Dendritic cell treated with granulocyte-macrophage colony-stimulating factor and Interleukin-4, amounts not matched to agents 40 ng/mL and 50 ng/mL, for 4 days (primary cell): ENCODE results near the gene STPG1.
A peak's percentile ranks its signal among the peaks of the same experiment; 100 is the strongest.

Source experiments
- H3K27ac Mint-ChIP-seq: one replicate; pipeline ENCODE4 v1.8.0; 2022; ENCODE audit warnings: mild to moderate bottlenecking, mixed read lengths
- H3K27me3 Mint-ChIP-seq: one replicate; pipeline ENCODE4 v1.8.0; 2022; ENCODE audit warnings: mild to moderate bottlenecking, mixed read lengths
- H3K36me3 Mint-ChIP-seq: one replicate; pipeline ENCODE4 v1.8.0; 2022; ENCODE audit warnings: low read depth, mixed read lengths
- H3K4me1 Mint-ChIP-seq: one replicate; pipeline ENCODE4 v1.8.0; 2022; ENCODE audit warnings: low read depth, mixed read lengths
- H3K4me3 Mint-ChIP-seq: one replicate; pipeline ENCODE4 v1.8.0; 2022; ENCODE audit warnings: mild to moderate bottlenecking, moderate library complexity, mixed read lengths
- H3K9me3 Mint-ChIP-seq: one replicate; pipeline ENCODE4 v1.8.0; 2022; ENCODE audit warnings: mixed read lengths
- intact Hi-C: fragments of 100-400 bp; cut with micrococcal nuclease; formaldehyde crosslinking; loops from one replicate; pipeline ENCODE4 v1.15.0; 2022

The STPG1 gene

GRCh38 chr1:24420547-24420946, 7.0 kb upstream of the STPG1 start:
- H3K9me3 Mint-ChIP-seq = no peaks in the 10 kb centered on the region
- no peaks in the 10 kb centered on the region for H3K27me3 Mint-ChIP-seq
- no peak overlapping the region for H3K27ac Mint-ChIP-seq
- peaks cover 45% of the 10 kb centered on the region for H3K36me3 Mint-ChIP-seq
- no peak overlapping the region for H3K4me3 Mint-ChIP-seq
- H3K4me1 Mint-ChIP-seq = peaks cover 40% of the 10 kb centered on the region
- intact Hi-C loops = no loop called here

DNA sequence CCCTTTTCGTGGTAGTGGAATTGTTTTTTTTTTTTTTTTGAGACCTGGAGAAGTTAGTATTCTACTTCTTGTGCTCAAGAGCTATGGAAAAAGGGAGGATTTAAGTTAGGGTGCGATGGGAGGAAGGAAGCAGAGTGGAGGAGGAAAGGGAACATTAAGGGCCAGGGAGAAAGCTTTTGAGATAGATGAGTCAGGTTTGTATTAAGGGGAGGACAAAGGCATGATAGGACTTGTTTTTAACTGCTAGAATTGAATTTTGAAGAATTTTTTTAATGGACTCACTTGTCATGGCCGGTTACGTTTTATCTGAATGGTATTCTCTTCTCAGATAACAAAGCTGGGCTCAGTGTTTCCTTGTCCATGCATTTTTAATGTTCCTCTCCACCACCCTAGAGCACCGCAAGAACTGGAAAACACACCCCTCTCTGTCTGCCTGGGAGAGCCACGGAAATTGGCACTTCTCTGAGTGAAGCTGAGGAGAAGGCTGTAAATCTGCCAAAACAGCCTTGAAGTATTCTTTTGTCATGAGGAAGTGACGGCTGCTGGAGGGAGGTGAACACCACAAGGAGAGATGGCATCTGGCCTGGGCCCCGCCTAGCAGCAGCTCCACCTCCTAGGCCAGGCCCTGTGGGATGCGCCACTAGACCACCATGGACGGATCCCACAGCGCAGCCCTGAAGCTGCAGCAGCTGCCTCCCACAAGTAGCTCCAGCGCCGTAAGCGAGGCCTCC, 5.5 kb upstream of the STPG1 start:
- H3K27me3 Mint-ChIP-seq = no peaks in the 10 kb centered on the region
- H3K27ac Mint-ChIP-seq = peak overlapping the region; percentile 81
- intact Hi-C loops = loop anchor here (5.0 kb wide), 3 partner anchors 88 to 223 kb away; partner anchors contain the start of gene SRRM1
- no peak overlapping the region for H3K4me3 Mint-ChIP-seq
- H3K4me1 Mint-ChIP-seq = peaks cover 50% of the 10 kb centered on the region
- H3K9me3 Mint-ChIP-seq = no peaks in the 10 kb centered on the region
- H3K36me3 Mint-ChIP-seq = peaks cover 41% of the 10 kb centered on the region

GRCh38 chr1:24417681-24418080, 4.1 kb upstream of the STPG1 start:
- intact Hi-C loops = loop anchor here (5.0 kb wide), 3 partner anchors 90 to 225 kb away; partner anchors contain the start of gene SRRM1
- Mint-ChIP-seq H3K9me3 (no peaks in the 10 kb centered on the region), H3K36me3 (peaks cover 39% of the 10 kb centered on the region), H3K4me3 (no peak overlapping the region), H3K27me3 (no peaks in the 10 kb centered on the region), H3K4me1 (peaks cover 58% of the 10 kb centered on the region), H3K27ac (no peak overlapping the region)

GRCh38 chr1:24416666-24417391, 3.2 kb upstream of the STPG1 start:
- Mint-ChIP-seq H3K27me3 (no peaks in the 10 kb centered on the region), H3K36me3 (peaks cover 30% of the 10 kb centered on the region), H3K9me3 (no peaks in the 10 kb centered on the region), H3K4me1 (peaks cover 65% of the 10 kb centered on the region), H3K4me3 (peak overlapping the region; percentile 94), H3K27ac (peak overlapping the region; percentile 79)
- intact Hi-C loops = loop anchor here (5.0 kb wide), 3 partner anchors 90 to 225 kb away; partner anchors contain the start of gene SRRM1

DNA sequence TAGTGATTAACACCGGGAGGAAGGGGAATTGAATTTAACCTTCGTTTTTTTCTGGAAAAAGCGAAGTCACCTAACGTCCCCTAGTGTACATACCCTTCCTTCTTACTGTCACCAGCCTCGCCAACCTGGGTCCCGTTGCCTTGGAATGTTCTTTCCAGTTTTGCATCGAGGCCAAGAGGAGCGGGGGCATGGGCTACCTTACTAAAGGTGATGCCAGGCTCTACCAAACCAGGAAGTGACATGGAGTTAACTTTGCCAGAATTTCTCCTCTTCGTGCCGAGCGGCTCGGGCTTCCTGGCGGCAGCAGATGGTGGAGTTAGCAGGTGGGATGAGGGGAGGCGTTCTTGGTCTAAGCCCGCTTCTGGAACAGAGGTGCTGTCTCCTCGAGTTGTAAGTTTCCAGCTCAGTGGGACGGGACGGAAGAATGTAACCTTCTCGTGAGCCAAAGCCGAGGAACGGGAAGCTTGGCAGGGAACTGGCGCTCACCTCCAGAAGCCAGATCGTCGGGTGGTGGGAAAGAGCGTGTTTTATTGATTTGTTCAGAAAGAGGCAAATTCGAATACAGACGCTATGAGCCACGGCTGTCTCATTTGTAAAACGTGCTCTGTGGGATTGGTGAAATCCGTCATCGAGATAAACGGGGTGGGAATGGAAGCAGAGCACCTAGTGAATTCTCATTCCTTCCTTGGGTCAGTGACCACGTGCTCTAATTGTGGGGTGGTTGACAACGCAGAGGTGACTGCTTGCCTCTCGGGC, 2.5 kb upstream of the STPG1 start:
- Mint-ChIP-seq H3K9me3 (no peaks in the 10 kb centered on the region), H3K4me3 (peak overlapping the region; percentile 94), H3K27ac (peak overlapping the region; percentile 79), H3K27me3 (no peaks in the 10 kb centered on the region), H3K36me3 (peaks cover 24% of the 10 kb centered on the region), H3K4me1 (peaks cover 69% of the 10 kb centered on the region)
- intact Hi-C loops = loop anchor here (5.0 kb wide), 3 partner anchors 91 to 226 kb away; partner anchors contain the start of gene SRRM1

- intact Hi-C loops = loop anchor here (5.0 kb wide), 3 partner anchors 92 to 227 kb away; partner anchors contain the start of gene SRRM1
- Mint-ChIP-seq H3K36me3 (peaks cover 21% of the 10 kb centered on the region), H3K4me1 (peaks cover 69% of the 10 kb centered on the region), H3K27ac (peak within 1 kb of the TSS; percentile 79), H3K27me3 (no peaks in the 10 kb centered on the region), H3K4me3 (peak within 1 kb of the TSS; percentile 94), H3K9me3 (no peaks in the 10 kb centered on the region)
These were observed 1.8 kb upstream of the STPG1 start, which contains the start of gene NIPAL3 for GRCh38 chr1:24415334-24415909. NIPAL3 (plus strand) TSS chr1:24415802; CDS start chr1:24419548, 3,746 bp downstream.

DNA sequence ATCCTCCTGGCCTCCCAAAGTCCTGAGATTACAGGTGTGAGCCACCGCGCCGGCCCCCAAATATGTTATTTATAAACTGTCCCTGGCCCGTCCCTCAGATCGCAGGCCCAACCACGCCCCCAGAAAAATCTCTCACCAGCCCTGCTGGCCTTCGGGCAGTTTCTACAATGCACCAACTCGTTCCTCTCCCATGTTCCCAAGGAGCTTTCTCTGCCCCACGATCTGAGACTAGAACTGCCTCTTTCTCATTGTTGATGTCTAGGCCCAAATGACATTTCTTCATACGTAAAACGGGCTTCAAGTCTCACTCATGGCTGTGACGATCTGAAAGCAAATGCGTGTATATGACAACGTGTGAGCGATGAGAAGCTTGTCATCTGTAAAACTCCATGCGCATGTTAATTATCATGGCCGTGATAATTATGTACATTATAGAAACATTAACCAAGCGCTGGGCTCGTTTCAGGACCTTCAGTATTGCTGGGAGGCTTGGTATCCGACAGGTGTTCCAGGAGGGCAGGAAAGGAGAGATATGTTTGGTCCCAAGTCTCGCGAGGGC, 1.3 kb upstream of the STPG1 start:
- Mint-ChIP-seq H3K36me3 (peaks cover 18% of the 10 kb centered on the region), H3K4me1 (peaks cover 67% of the 10 kb centered on the region), H3K9me3 (no peaks in the 10 kb centered on the region)

GRCh38 chr1:24412408-24412807, 1.2 kb downstream of the STPG1 start:
- intact Hi-C loops = no loop called here
- no peaks in the 10 kb centered on the region for H3K27me3 Mint-ChIP-seq
- H3K4me1 Mint-ChIP-seq = peaks cover 45% of the 10 kb centered on the region
- H3K36me3 Mint-ChIP-seq = peaks cover 11% of the 10 kb centered on the region
- H3K9me3 Mint-ChIP-seq = no peaks in the 10 kb centered on the region
- no peak overlapping the region for H3K27ac Mint-ChIP-seq
- H3K4me3 Mint-ChIP-seq = no peak overlapping the region

More for the DNA sequence above, 1.3 kb upstream of the STPG1 start:
- Mint-ChIP-seq H3K4me3 (peak overlapping the region; percentile 94), H3K27me3 (no peaks in the 10 kb centered on the region), H3K27ac (peak overlapping the region; percentile 79)
- intact Hi-C loops = loop anchor here (5.0 kb wide), 3 partner anchors 92 to 227 kb away; partner anchors contain the start of gene SRRM1

DNA sequence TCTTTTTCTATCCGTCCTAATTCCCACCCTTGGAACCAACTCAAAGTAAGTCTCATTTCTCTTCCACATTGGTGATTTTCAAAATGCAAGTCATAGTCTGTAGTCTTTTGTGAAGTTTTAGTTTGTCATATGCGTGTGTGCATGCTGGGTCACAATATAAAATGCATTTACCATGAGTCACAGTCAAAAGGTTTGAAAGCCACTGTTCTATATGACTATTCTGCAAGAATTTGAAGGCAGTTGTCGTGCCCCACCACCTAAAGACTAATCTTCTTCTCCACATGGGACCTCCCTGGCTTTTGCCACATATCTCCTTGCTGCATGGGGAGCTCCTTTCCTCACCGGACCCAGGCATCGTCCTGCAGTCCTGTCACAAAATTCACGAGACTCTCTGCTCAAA, 1.6 kb downstream of the STPG1 start:
- peaks cover 42% of the 10 kb centered on the region for H3K4me1 Mint-ChIP-seq
- peak overlapping the region; percentile 12 for H3K27ac Mint-ChIP-seq
- no peak overlapping the region for H3K4me3 Mint-ChIP-seq
- H3K9me3 Mint-ChIP-seq = no peaks in the 10 kb centered on the region
- intact Hi-C loops = no loop called here
- peaks cover 11% of the 10 kb centered on the region for H3K36me3 Mint-ChIP-seq
- H3K27me3 Mint-ChIP-seq = no peaks in the 10 kb centered on the region

DNA sequence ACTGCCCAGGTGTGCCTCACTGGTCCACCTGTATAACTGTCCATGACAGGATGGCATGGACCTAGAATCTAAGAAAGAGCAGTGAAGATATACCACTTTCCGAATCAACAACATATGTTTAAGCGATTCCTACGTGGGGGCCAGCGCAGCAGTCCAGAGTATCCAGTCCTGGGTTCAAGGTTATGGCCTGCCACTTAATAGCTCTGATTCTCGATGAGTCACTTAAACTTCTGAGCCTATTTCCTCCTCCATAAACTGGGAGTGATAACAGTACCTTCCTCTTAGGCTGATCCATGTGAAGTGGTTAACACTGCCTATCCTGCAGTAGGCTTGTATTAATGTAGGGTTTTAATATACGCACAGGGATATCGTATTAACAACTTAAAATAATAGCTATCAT, 2.8 kb downstream of the STPG1 start:
- H3K4me3 Mint-ChIP-seq = no peak overlapping the region
- H3K27me3 Mint-ChIP-seq = no peaks in the 10 kb centered on the region
- peaks cover 7% of the 10 kb centered on the region for H3K36me3 Mint-ChIP-seq
- intact Hi-C loops = no loop called here
- H3K27ac Mint-ChIP-seq = no peak overlapping the region
- peaks cover 30% of the 10 kb centered on the region for H3K4me1 Mint-ChIP-seq
- no peaks in the 10 kb centered on the region for H3K9me3 Mint-ChIP-seq

- peaks cover 6% of the 10 kb centered on the region for H3K36me3 Mint-ChIP-seq
These were observed 4.0 kb downstream of the STPG1 start for GRCh38 chr1:24409535-24409934.

DNA sequence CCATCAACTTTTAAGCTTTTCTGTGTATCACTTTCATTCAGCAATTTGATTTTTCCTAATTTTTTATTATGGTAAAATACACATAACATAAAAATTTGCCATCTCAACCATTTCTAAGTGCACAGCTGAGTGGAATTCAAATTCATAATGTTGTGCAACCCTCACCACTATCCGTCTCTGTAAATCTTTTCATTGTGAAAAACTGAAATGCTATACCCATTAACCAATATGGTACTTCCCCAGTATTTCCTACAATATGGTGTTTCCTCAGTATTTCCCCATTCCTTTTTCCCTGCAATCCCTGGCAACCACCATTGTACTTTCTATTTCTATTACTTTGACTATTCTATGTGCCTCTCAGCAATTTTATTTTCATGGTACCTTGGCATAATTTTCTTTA, 6.8 kb downstream of the STPG1 start:
- Mint-ChIP-seq H3K27me3 (no peaks in the 10 kb centered on the region), H3K4me3 (no peak overlapping the region), H3K36me3 (no peaks in the 10 kb centered on the region), H3K27ac (no peak overlapping the region), H3K4me1 (peaks cover 4% of the 10 kb centered on the region), H3K9me3 (no peaks in the 10 kb centered on the region)
- intact Hi-C loops = no loop called here

More at GRCh38 chr1:24409535-24409934, 4.0 kb downstream of the STPG1 start:
- Mint-ChIP-seq H3K27ac (no peak overlapping the region), H3K27me3 (no peaks in the 10 kb centered on the region), H3K4me1 (peaks cover 20% of the 10 kb centered on the region), H3K4me3 (no peak overlapping the region), H3K9me3 (no peaks in the 10 kb centered on the region)
- intact Hi-C loops = no loop called here

- no peaks in the 10 kb centered on the region for H3K36me3 Mint-ChIP-seq
- no peaks in the 10 kb centered on the region for H3K9me3 Mint-ChIP-seq
- no peaks in the 10 kb centered on the region for H3K4me1 Mint-ChIP-seq
- no peaks in the 10 kb centered on the region for H3K27me3 Mint-ChIP-seq
- no peak overlapping the region for H3K4me3 Mint-ChIP-seq
- intact Hi-C loops = no loop called here
- no peak overlapping the region for H3K27ac Mint-ChIP-seq
These were observed 9.8 kb downstream of the STPG1 start for GRCh38 chr1:24403806-24404205.
